Measurements from ENCODE around the gene IFI27L1. TPM values are rescaled to one million over a fixed set of nuclear protein-coding genes. Genes with fewer than 3 reads are reported as not detected.
A peak's percentile ranks its signal among the peaks of the same experiment; 100 is the strongest.

Gene IFI27L1
- polyA plus RNA-seq, 1 experiment = 12.5 TPM

DNA sequence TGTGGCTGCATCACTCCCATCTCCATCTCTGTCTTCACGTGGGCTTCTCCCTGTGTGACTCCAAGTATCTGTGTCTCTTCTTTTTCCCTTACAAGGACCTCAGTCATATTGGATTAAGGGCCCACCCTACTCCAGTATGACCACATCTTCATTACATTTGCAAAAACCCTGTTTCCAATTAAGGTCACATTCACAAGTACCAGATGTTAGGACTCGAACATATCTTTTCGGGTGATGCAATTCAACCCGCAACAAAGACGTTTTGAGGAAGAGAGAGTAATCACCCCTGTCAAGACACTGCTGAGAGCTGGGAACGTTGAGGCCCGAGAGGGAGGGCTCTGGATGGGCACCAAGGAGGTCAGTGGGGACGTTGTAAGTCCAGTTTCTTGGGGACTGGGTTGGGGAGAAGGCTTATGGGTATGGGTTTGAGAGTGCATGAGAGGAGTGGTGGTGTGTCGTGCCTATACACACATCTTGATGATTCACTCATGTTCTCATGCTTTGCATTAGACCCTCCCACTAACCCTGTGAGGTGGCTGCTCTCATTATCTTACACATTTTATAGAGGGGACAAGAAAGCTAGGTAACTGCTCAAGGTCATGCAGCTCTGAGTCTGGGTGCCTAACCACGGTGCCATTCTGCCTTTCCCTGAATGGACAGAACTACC lies 17.3 kb downstream of the IFI27L1 start:
- Histone ChIP-seq H3K4me3 (ENCODE audit: low read depth, low read length) (no peak overlapping the region), H3K27ac (ENCODE audit: low read depth, low read length) (no peak overlapping the region), H3K9me3 (ENCODE audit: control insufficient read depth, insufficient read depth, low read length) (no peaks in the 10 kb centered on the region), H3K27me3 (ENCODE audit: control insufficient read depth, insufficient read depth, low read length) (no peaks in the 10 kb centered on the region)
- TF ChIP-seq CTCF (IDR thresholded peaks at IDR 0.05; ENCODE audit: low read depth, low read length) = no peak
- POLR2A ChIA-PET = no interaction called here
- no peak for DNase-seq (ENCODE audit: low read depth, low spot score)
- CTCF ChIA-PET = interaction anchor here (1.3 to 1.7 kb wide), 2 partner anchors 63 to 443 kb away, joined by 3 to 6 read pairs; no protein-coding TSS in a partner anchor

DNA sequence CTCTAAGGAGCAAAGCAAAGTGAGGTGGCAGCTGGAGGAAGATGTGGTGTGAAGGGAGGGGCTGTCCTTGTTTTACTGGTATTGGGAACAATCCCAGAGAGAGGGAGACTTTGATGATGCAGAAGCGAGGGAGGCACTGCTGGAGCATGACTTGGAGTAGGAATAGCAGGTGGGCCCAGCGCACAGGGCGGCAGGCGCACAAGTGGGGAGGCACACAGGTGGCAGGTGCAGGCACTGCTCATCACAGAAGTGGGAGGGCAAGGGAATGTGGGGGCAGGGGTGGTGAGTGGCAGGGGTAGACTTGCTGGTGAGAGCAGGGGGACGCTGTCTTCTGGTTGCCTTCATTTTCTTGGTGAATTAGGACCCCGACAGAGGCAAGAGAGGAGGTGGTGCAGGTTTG lies 17.9 kb downstream of the IFI27L1 start:
- CTCF ChIA-PET = interaction anchor here (1.3 to 1.7 kb wide), 2 partner anchors 63 to 444 kb away, joined by 3 to 6 read pairs; no protein-coding TSS in a partner anchor
- no peak overlapping the region for H3K27ac ChIP-seq (ENCODE audit: low read depth, low read length)

GRCh38 chr14:94100847-94101246 lies 19.7 kb downstream of the IFI27L1 start:
- peak overlapping the region; percentile 11 for H3K27ac ChIP-seq (ENCODE audit: low read depth, low read length)
- CTCF ChIA-PET = interaction anchor here (0.6 to 1.6 kb wide), 4 partner anchors 31 to 74 kb away, joined by 3 to 6 read pairs (median 5); no protein-coding TSS in a partner anchor

More for the DNA sequence above, 17.9 kb downstream of the IFI27L1 start:
- POLR2A ChIA-PET = no interaction called here
- Histone ChIP-seq H3K27me3 (ENCODE audit: control insufficient read depth, insufficient read depth, low read length) (no peaks in the 10 kb centered on the region), H3K9me3 (ENCODE audit: control insufficient read depth, insufficient read depth, low read length) (no peaks in the 10 kb centered on the region), H3K4me3 (ENCODE audit: low read depth, low read length) (no peak overlapping the region)
- DNase-seq (ENCODE audit: low read depth, low spot score) = no peak
- TF ChIP-seq CTCF (IDR thresholded peaks at IDR 0.05; ENCODE audit: low read depth, low read length) = no peak

DNA sequence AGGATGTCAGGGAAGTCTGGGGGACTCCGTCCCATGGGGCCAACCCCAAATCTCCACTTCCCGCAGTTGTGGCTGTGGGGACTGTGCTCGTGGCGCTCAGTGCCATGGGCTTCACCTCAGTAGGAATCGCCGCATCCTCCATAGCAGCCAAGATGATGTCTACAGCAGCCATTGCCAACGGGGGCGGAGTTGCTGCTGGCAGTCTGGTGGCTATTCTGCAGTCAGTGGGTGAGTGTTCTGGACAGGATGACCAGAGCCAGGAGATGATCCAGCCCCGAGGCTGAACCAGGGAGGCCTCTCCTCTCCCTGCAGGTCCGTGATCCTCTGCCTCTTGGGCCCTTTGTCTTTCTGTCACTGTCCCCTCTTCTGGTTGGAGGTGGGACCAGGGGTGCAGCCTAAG lies 20.6 kb downstream of the IFI27L1 start:
- no peak for DNase-seq (ENCODE audit: low read depth, low spot score)
- ChIA-PET POLR2A (no interaction called here), CTCF (no interaction called here)
- Histone ChIP-seq H3K9me3 (ENCODE audit: control insufficient read depth, insufficient read depth, low read length) (no peaks in the 10 kb centered on the region), H3K27ac (ENCODE audit: low read depth, low read length) (no peak overlapping the region), H3K27me3 (ENCODE audit: control insufficient read depth, insufficient read depth, low read length) (no peaks in the 10 kb centered on the region), H3K4me3 (ENCODE audit: low read depth, low read length) (no peak overlapping the region)
- TF ChIP-seq CTCF (IDR thresholded peaks at IDR 0.05; ENCODE audit: low read depth, low read length) = no peak

More at GRCh38 chr14:94100847-94101246, 19.7 kb downstream of the IFI27L1 start:
- H3K4me3 ChIP-seq (ENCODE audit: low read depth, low read length) = no peak overlapping the region
- H3K27me3 ChIP-seq (ENCODE audit: control insufficient read depth, insufficient read depth, low read length) = no peaks in the 10 kb centered on the region
- no peaks in the 10 kb centered on the region for H3K9me3 ChIP-seq (ENCODE audit: control insufficient read depth, insufficient read depth, low read length)
- TF ChIP-seq CTCF (IDR thresholded peaks at IDR 0.05; ENCODE audit: low read depth, low read length) = no peak
- peak; percentile 13 for DNase-seq (ENCODE audit: low read depth, low spot score)
- POLR2A ChIA-PET = interaction anchor here (0.6 kb wide), 1 partner anchor 14 kb away, joined by 3 read pairs; no protein-coding TSS in a partner anchor

DNA sequence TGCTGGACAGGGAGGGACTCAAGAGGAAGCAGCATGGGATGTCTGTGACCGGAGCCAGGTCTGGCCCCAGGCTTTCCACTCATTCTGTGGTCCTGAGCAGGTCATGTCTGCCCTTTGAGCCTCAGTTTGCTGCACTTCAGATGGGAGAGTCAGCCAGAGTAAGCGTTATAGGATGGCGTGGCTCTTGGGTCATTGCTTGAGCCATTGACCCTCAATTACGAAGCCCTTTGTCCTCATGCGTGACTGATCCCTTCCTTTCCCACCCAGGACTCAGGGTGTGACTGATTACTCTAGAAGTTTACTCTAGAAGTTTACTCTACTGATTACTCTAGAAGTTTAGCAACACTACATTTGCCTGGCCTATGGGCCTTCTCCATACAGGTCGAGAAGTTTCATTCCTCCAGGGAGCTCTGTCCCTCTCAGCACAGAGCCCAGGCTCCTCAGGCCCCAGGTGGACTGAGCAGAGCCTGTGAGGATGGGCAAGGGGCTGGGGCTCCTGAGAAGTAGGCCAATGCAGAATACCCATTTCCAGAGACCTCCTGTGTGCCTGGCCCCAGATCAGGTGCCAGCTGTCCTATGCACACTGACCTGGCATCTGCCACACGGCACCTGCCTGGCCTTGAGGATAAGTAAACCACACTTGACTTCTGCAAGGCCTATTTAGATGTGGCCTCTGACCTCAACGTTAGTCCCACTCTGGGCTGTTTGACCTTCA lies 21.8 kb downstream of the IFI27L1 start:
- no peaks in the 10 kb centered on the region for H3K27me3 ChIP-seq (ENCODE audit: control insufficient read depth, insufficient read depth, low read length)
- no peak overlapping the region for H3K27ac ChIP-seq (ENCODE audit: low read depth, low read length)
- H3K4me3 ChIP-seq (ENCODE audit: low read depth, low read length) = no peak overlapping the region
- DNase-seq (ENCODE audit: low read depth, low spot score) = no peak
- H3K9me3 ChIP-seq (ENCODE audit: control insufficient read depth, insufficient read depth, low read length) = no peaks in the 10 kb centered on the region
- ChIA-PET POLR2A (no interaction called here), CTCF (interaction anchor here (1.3 kb wide), 1 partner anchor 30 kb away, joined by 3 read pairs; no protein-coding TSS in a partner anchor)
- no peak for TF ChIP-seq CTCF (IDR thresholded peaks at IDR 0.05; ENCODE audit: low read depth, low read length)

All from AG04450 (cell line).